ENCODE results near the gene DPYSL3.
A peak's percentile ranks its signal among the peaks of the same experiment; 100 is the strongest.
"Not testable (repeated sequence)": the region's sequence is repeated elsewhere in the genome, so short reads cannot be mapped to it uniquely, and the experiment has no call there.

DPYSL3 gene

DNA sequence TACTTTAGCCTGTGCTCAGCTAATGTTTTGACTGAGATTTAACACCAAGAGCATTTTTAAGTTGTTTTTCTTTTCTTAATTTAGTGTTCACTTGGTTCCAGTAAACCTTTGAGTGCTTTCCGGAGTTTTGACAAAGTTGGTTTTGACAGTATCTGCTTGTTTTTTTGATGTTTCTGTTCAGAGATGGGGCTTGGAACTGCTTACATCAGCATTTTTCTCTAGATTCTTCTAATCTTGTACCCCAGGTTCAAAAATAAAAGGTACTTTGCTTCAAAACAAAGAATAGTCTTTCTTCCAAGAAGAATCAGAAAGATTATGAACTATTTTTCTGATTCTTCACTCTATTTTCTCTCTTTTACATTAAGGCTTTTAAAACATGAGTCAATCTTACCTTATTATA is 132.2 kb downstream of the DPYSL3 start:
- H3K4me2 ChIP-seq (ENCODE audit: low read length), result no peak overlapping the region
- no peak overlapping the region for H3K9ac ChIP-seq (ENCODE audit: low read depth, low read length)
- no peaks in the 10 kb centered on the region for H3K27me3 ChIP-seq (ENCODE audit: control insufficient read depth, insufficient read depth, low read length)
- no peaks in the 10 kb centered on the region for H3K9me3 ChIP-seq (replicated peaks; ENCODE audit: low read length)
- no peaks in the 10 kb centered on the region for H3K36me3 ChIP-seq (ENCODE audit: insufficient read depth, low read length)
- no peaks in the 10 kb centered on the region for H3K4me1 ChIP-seq (ENCODE audit: control insufficient read depth, insufficient read depth, low read length)
- H3K4me3 ChIP-seq (ENCODE audit: low read length), result no peak overlapping the region

DNA sequence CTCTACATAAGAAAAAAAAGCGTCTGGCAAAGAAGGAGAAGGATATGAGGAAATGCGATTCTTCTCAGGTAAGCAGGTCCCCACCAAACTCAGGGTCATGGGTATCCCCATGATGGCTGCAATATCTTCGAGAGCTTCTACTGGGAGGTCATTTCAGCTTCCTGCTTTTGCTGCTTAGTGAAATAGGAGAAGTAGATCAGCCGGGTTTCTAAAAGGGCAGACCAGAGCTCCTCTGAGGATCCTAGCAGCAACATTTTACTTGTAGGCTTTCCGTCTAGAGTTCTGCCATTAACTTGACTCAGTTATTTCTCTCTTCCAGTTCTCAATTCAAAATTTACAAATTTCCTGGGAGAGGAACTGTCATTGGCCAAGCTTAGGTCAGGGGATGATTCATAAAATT is 134.7 kb downstream of the DPYSL3 start:
- Histone ChIP-seq H3K4me3 (ENCODE audit: low read length) (no peak overlapping the region), H3K9ac (ENCODE audit: low read depth, low read length) (no peak overlapping the region), H3K9me3 (replicated peaks; ENCODE audit: low read length) (no peaks in the 10 kb centered on the region), H3K4me1 (ENCODE audit: control insufficient read depth, insufficient read depth, low read length) (peaks cover 6% of the 10 kb centered on the region), H3K4me2 (ENCODE audit: low read length) (no peak overlapping the region), H3K27me3 (ENCODE audit: control insufficient read depth, insufficient read depth, low read length) (no peaks in the 10 kb centered on the region), H3K36me3 (ENCODE audit: insufficient read depth, low read length) (no peaks in the 10 kb centered on the region)

DNA sequence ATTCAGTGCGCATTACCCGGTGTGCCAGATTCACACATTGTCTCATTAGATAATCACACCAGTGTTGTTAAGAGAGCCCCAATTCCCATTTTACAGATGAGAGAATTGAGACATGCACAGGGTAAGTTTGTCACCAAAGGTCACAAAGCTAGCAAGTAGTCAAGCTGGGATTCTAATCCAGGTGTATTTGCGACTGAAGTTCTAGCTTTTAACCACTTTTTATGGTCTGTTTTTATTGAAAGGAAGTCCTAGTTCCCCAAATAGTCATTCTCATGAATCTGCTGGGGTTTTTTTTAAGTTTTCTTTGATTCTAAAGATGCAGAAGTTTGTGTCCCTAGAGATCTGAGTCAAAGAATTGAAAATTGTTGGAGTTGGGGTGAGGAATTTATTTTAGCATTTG is 136.5 kb downstream of the DPYSL3 start:
- Histone ChIP-seq H3K9me3 (replicated peaks; ENCODE audit: low read length) (no peaks in the 10 kb centered on the region), H3K4me3 (ENCODE audit: low read length) (no peak overlapping the region), H3K4me2 (ENCODE audit: low read length) (no peak overlapping the region)

DNA sequence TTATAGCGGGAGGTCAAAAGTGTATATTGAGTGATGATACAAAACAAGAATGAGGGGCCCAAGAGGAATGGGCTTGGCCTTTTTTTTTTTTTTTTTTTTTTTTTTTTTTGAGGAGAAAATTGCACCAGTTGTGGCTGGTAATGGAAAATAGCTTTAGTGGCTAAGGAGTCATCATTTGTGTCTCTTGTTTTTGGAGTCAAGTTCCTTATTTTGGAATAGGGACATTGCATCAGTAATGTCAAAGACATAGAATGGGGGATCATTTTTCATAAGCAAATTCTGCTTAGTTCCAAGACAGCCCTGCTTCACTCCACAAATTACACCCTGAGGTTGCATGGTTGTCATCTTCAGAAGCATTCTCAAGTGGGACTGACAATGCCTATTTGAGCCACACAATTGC is 137.7 kb downstream of the DPYSL3 start:
- Histone ChIP-seq H3K4me2 (ENCODE audit: low read length) (no peak overlapping the region), H3K9me3 (replicated peaks; ENCODE audit: low read length) (no peaks in the 10 kb centered on the region), H3K4me1 (ENCODE audit: control insufficient read depth, insufficient read depth, low read length) (peaks cover 9% of the 10 kb centered on the region), H3K9ac (ENCODE audit: low read depth, low read length) (no peak overlapping the region), H3K27me3 (ENCODE audit: control insufficient read depth, insufficient read depth, low read length) (no peaks in the 10 kb centered on the region), H3K36me3 (ENCODE audit: insufficient read depth, low read length) (no peaks in the 10 kb centered on the region), H3K4me3 (ENCODE audit: low read length) (no peak overlapping the region)

More for the DNA sequence above, 136.5 kb downstream of the DPYSL3 start:
- H3K4me1 ChIP-seq (ENCODE audit: control insufficient read depth, insufficient read depth, low read length), result peaks cover 9% of the 10 kb centered on the region
- no peaks in the 10 kb centered on the region for H3K36me3 ChIP-seq (ENCODE audit: insufficient read depth, low read length)
- H3K27me3 ChIP-seq (ENCODE audit: control insufficient read depth, insufficient read depth, low read length), result no peaks in the 10 kb centered on the region
- H3K9ac ChIP-seq (ENCODE audit: low read depth, low read length), result no peak overlapping the region

DNA sequence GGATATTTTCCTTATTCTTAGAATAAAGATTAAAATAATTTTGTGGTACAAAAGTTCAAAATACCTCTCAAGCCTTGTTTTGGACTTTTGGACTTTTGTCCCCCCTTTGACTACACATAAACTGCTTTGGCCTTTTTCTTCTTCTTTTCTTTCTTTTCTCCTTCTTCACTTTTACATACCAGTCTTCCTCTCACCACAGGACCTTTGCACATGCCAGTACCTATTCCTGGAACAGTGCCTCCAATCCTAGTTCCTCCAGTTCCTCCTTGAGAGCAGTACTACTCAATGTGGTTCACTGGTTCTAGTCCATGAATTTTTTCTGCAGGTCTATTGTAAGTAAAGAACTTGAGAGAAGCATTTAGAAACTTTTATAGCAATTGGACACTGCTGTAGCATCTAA is 138.6 kb downstream of the DPYSL3 start:
- H3K4me1 ChIP-seq (ENCODE audit: control insufficient read depth, insufficient read depth, low read length), result peaks cover 9% of the 10 kb centered on the region
- no peak overlapping the region for H3K4me2 ChIP-seq (ENCODE audit: low read length)
- H3K9ac ChIP-seq (ENCODE audit: low read depth, low read length), result no peak overlapping the region
- H3K4me3 ChIP-seq (ENCODE audit: low read length), result no peak overlapping the region
- no peaks in the 10 kb centered on the region for H3K27me3 ChIP-seq (ENCODE audit: control insufficient read depth, insufficient read depth, low read length)
- H3K9me3 ChIP-seq (replicated peaks; ENCODE audit: low read length), result no peaks in the 10 kb centered on the region
- no peaks in the 10 kb centered on the region for H3K36me3 ChIP-seq (ENCODE audit: insufficient read depth, low read length)

DNA sequence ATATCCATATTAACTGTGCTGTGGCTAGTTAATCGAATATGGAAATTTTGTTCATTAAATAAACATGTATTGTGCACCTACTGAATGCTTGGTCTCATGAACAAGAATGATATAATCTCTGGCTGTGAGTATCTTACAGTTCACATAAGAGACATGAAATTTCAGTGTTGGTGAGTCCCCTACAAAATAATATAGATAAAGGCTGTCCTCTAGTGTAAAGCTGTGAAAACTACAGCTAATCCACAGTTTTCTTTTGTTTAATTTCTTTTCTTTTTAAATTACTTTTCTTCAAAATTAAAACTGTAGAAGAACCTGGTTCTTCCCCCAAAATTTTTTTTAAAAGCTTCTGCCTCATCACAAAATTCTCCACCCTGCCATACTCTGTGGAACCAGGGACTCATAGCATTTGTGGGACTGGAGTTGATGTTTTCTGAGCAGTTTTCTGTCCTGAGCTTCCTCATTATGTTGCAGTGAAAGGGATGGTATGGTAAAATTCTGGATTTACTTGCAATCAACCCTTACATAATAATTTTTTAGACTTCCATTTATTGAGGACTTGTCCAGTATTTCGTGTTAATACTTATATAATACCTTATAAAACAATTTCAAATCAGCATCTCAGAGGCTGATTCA is 140.0 kb downstream of the DPYSL3 start:
- Histone ChIP-seq H3K9ac (ENCODE audit: low read depth, low read length) (peak overlapping the region; percentile 30), H3K4me3 (ENCODE audit: low read length) (no peak overlapping the region), H3K4me2 (ENCODE audit: low read length) (peak overlapping the region; percentile 51), H3K9me3 (replicated peaks; ENCODE audit: low read length) (no peaks in the 10 kb centered on the region), H3K27me3 (ENCODE audit: control insufficient read depth, insufficient read depth, low read length) (no peaks in the 10 kb centered on the region), H3K36me3 (ENCODE audit: insufficient read depth, low read length) (no peaks in the 10 kb centered on the region), H3K4me1 (ENCODE audit: control insufficient read depth, insufficient read depth, low read length) (peaks cover 9% of the 10 kb centered on the region)

DNA sequence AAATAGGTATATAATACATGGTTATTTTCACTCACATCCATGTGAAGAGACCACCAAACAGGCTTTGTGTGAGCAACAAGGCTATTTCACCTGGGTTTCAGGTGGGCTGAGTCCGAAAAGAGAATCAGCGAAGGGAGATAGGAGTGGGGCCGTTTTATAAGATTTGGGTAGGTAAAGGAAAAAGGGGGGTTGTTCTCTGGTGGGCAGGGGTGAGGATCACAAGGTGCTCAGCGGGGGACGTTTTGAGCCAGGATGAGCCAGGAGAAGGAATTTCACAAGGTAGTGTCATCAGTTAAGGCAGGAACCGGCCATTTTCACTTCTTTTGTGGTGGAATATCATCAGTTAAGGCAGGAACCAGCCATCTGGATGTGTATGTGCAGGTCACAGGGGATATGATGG is 142.5 kb downstream of the DPYSL3 start:
- not testable (repeated sequence) for H3K4me1 ChIP-seq (ENCODE audit: control insufficient read depth, insufficient read depth, low read length); H3K36me3 ChIP-seq (ENCODE audit: insufficient read depth, low read length); H3K27me3 ChIP-seq (ENCODE audit: control insufficient read depth, insufficient read depth, low read length); H3K4me2 ChIP-seq (ENCODE audit: low read length); H3K4me3 ChIP-seq (ENCODE audit: low read length); H3K9ac ChIP-seq (ENCODE audit: low read depth, low read length); H3K9me3 ChIP-seq (replicated peaks; ENCODE audit: low read length)

DNA sequence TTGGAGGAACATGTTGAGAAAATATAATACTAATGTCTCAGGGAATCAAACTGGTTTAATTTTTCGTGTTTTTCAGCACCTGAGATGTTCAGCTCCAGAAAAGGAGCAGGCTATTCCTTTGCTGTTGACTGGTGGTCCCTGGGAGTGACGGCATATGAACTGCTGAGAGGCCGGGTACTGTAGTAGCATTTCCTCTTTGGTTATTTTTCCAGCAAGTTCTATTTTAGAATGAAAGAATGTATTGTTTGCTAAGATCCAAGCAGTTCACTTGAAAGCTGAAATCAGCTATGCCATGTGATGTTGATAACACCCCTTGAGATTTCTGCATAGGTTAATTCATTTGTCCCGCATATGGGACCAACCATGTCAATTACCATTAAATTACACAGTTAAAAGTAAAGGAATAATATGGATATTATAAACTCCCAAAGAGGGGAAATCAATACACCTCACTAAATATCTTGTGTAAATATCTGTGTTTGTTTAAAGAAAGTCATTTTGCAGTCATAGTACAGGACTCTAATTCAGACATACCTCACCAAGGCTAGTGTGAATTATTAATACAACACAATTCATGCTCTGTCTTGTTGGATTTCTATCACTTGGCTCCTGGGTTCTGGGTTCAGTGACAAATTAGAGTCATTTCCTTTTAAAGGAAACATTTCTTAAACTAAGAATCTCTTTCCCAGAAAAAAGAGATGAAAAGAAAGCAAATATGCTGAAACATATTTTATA is 148.3 kb downstream of the DPYSL3 start:
- Histone ChIP-seq H3K4me1 (ENCODE audit: control insufficient read depth, insufficient read depth, low read length) (peaks cover 12% of the 10 kb centered on the region), H3K27me3 (ENCODE audit: control insufficient read depth, insufficient read depth, low read length) (no peaks in the 10 kb centered on the region), H3K4me2 (ENCODE audit: low read length) (no peak overlapping the region), H3K4me3 (ENCODE audit: low read length) (no peak overlapping the region), H3K9ac (ENCODE audit: low read depth, low read length) (no peak overlapping the region), H3K9me3 (replicated peaks; ENCODE audit: low read length) (no peaks in the 10 kb centered on the region), H3K36me3 (ENCODE audit: insufficient read depth, low read length) (no peaks in the 10 kb centered on the region)

DNA sequence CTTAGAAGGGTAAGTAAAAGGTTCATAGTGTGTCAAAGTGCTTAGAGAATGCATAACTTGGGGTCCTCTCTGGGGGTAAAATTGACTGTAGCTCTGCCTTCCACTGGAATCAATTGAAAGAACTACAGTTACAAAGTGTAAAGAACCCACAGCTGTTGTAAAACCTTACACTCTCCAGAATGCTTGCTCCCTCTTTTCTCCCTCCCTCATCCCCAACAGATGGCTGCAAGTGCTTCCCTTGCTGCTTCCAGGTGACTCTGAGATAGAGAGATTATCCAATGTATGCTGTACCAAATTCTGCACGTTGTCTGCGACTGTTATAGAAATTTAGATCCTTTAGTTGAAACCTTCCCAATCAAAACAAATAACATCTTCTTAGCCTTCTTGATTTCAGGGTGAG is 149.1 kb downstream of the DPYSL3 start:
- no peaks in the 10 kb centered on the region for H3K27me3 ChIP-seq (ENCODE audit: control insufficient read depth, insufficient read depth, low read length)
- H3K4me3 ChIP-seq (ENCODE audit: low read length), result no peak overlapping the region
- H3K36me3 ChIP-seq (ENCODE audit: insufficient read depth, low read length), result no peaks in the 10 kb centered on the region
- peaks cover 12% of the 10 kb centered on the region for H3K4me1 ChIP-seq (ENCODE audit: control insufficient read depth, insufficient read depth, low read length)
- H3K4me2 ChIP-seq (ENCODE audit: low read length), result no peak overlapping the region
- no peak overlapping the region for H3K9ac ChIP-seq (ENCODE audit: low read depth, low read length)
- H3K9me3 ChIP-seq (replicated peaks; ENCODE audit: low read length), result no peaks in the 10 kb centered on the region

DNA sequence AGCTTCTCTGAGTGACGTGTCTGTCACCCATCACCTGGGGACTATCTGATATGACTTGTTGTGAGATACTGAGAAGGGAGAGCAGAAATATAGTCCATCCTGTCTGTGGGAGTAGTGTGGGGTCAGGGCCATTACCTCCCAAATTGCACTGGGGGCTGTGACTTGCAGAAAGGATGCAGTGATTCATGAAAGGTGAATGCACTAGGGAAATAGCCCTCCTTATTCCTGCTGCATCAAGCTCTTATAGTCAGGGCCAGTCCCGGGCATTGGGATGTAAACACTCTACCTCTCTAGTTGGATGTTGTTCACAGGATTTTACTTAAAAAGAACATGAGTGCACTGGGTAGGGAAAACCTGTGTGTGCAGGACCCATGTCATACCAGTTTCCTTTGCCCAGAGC is 150.3 kb downstream of the DPYSL3 start:
- no peaks in the 10 kb centered on the region for H3K36me3 ChIP-seq (ENCODE audit: insufficient read depth, low read length)
- peaks cover 12% of the 10 kb centered on the region for H3K4me1 ChIP-seq (ENCODE audit: control insufficient read depth, insufficient read depth, low read length)
- H3K27me3 ChIP-seq (ENCODE audit: control insufficient read depth, insufficient read depth, low read length), result no peaks in the 10 kb centered on the region
- no peaks in the 10 kb centered on the region for H3K9me3 ChIP-seq (replicated peaks; ENCODE audit: low read length)
- H3K4me3 ChIP-seq (ENCODE audit: low read length), result no peak overlapping the region
- peak overlapping the region; percentile 27 for H3K4me2 ChIP-seq (ENCODE audit: low read length)
- H3K9ac ChIP-seq (ENCODE audit: low read depth, low read length), result no peak overlapping the region

DNA sequence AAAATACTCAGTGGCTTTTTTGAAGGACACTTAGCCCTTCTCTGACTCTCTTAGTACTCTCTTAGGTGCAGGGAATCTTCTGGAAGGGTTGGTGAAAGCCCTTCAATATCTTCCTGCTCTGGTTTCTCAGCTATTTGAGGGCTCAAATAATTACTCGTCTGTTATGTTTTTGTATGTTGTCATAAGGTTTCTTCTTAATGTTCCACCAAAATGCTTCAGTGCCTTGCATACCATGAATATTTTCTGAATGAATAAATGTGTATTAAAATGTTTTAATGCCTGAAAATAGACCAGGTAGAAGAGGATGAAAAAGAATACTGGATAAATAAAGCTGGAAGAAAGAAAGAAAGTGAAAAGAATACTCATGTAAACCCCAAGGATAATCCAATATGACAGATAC is 150.8 kb downstream of the DPYSL3 start:
- Histone ChIP-seq H3K4me3 (ENCODE audit: low read length) (no peak overlapping the region), H3K27me3 (ENCODE audit: control insufficient read depth, insufficient read depth, low read length) (no peaks in the 10 kb centered on the region), H3K36me3 (ENCODE audit: insufficient read depth, low read length) (no peaks in the 10 kb centered on the region), H3K9me3 (replicated peaks; ENCODE audit: low read length) (no peaks in the 10 kb centered on the region), H3K4me2 (ENCODE audit: low read length) (peak overlapping the region; percentile 27), H3K9ac (ENCODE audit: low read depth, low read length) (no peak overlapping the region), H3K4me1 (ENCODE audit: control insufficient read depth, insufficient read depth, low read length) (peaks cover 12% of the 10 kb centered on the region)

DNA sequence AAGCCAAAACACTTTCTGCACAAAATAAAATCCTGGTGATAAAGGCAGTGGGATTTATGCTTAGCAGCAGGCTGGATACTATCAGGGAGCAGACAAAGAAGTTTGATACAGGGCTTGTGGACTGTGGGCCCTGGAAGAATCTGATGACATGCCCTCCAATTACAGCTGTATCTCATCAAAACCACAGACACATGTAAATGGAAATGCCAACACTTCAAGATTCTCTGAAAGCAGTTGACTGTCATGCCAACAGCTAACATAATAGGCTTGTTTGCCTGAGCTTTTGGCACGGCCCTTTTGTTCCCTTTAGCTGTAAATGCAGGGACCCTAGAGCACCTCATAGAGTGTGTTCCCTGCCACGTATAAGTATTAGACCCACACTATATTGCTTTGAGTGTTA is 160.6 kb downstream of the DPYSL3 start:
- Histone ChIP-seq H3K4me2 (ENCODE audit: low read length) (no peak overlapping the region), H3K9me3 (replicated peaks; ENCODE audit: low read length) (no peaks in the 10 kb centered on the region), H3K27me3 (ENCODE audit: control insufficient read depth, insufficient read depth, low read length) (no peaks in the 10 kb centered on the region), H3K36me3 (ENCODE audit: insufficient read depth, low read length) (no peaks in the 10 kb centered on the region), H3K9ac (ENCODE audit: low read depth, low read length) (no peak overlapping the region), H3K4me3 (ENCODE audit: low read length) (no peak overlapping the region), H3K4me1 (ENCODE audit: control insufficient read depth, insufficient read depth, low read length) (peaks cover 16% of the 10 kb centered on the region)
